HepG2 (cell line): ENCODE results near the gene CALML4. TPM values are rescaled to one million over a fixed set of nuclear protein-coding genes. Genes with fewer than 3 reads are reported as not detected.

ENCODE experiments used
- ARID5B ChIP-seq: IDR thresholded peaks from 2 replicates; pipeline ENCODE4 v1.4.0; 2020; ENCODE audit warnings: mild to moderate bottlenecking, missing genetic modification reagents
- ATF7 ChIP-seq, 2 experiments: fragments of 450-650 bp in 1 of 2; sonication (generic) in 1 of 2; formaldehyde crosslinking in 1 of 2; IDR thresholded peaks; 2 replicates each; pipeline versions ENCODE4 v1.4.0 to v1.6.1; 2016 to 2020; ENCODE audit warnings: antibody characterized with exemption in 1 of 2, mild to moderate bottlenecking in 1 of 2, missing genetic modification reagents in 1 of 2
- CEBPB ChIP-seq: IDR thresholded peaks from 2 replicates; pipeline ENCODE4 v1.6.1; 2011; ENCODE audit warnings: low read depth, low read length, improper control_type of control experiment, borderline replicate concordance
- EED ChIP-seq: sonication (generic); formaldehyde crosslinking; IDR thresholded peaks from 2 replicates; pipeline ENCODE4 v1.5.0; 2020; ENCODE audit warnings: mild to moderate bottlenecking, missing genetic modification reagents
- GTF2F1 ChIP-seq: fragments of 150-350 bp; IDR thresholded peaks from 2 replicates; pipeline ENCODE4 v1.6.1; 2014; ENCODE audit warnings: low read length
- HMG20A ChIP-seq: IDR thresholded peaks from 2 replicates; pipeline ENCODE4 v1.6.1; 2016; ENCODE audit warnings: borderline replicate concordance
- HNF4A ChIP-seq: sonication (generic); formaldehyde crosslinking; IDR thresholded peaks from 2 replicates; pipeline ENCODE4 v1.4.0; 2020; ENCODE audit warnings: missing genetic modification reagents
- JUND ChIP-seq: sonication (generic); formaldehyde crosslinking; IDR thresholded peaks from 2 replicates; pipeline ENCODE4 v1.8.0; 2022; ENCODE audit warnings: mild to moderate bottlenecking, missing genetic modification reagents
- MAF1 ChIP-seq: sonication (generic); formaldehyde crosslinking; IDR thresholded peaks from 2 replicates; pipeline ENCODE4 v1.5.0; 2020; ENCODE audit warnings: missing genetic modification reagents, borderline replicate concordance
- NFE2 ChIP-seq: sonication (generic); formaldehyde crosslinking; IDR thresholded peaks from 2 replicates; pipeline ENCODE4 v1.4.0; 2020; ENCODE audit warnings: missing genetic modification reagents
- POLR2AphosphoS2 ChIP-seq: IDR thresholded peaks from 2 replicates; pipeline ENCODE4 v1.6.1; 2011; ENCODE audit warnings: low read depth, low read length, improper control_type of control experiment
- RARA ChIP-seq: IDR thresholded peaks from 2 replicates; pipeline ENCODE4 v1.6.1; 2016; ENCODE audit warnings: missing genetic modification reagents, missing compliant biosample characterization
- SALL1 ChIP-seq: sonication (generic); formaldehyde crosslinking; IDR thresholded peaks from 2 replicates; pipeline ENCODE4 v1.8.0; 2022; ENCODE audit warnings: mild to moderate bottlenecking, missing genetic modification reagents
- SOX13 ChIP-seq, 3 experiments: fragments of 450-650 bp in 1 of 3; sonication (generic) in 1 of 3; formaldehyde crosslinking in 1 of 3; IDR thresholded peaks in 2 of 3; conservative IDR thresholded peaks in 1 of 3; 2 replicates each; pipeline versions ENCODE4 v1.5.0 to v1.6.1; 2016 to 2020; ENCODE audit warnings: antibody characterized with exemption in 1 of 3, mild to moderate bottlenecking in 1 of 3, missing compliant biosample characterization in 1 of 3, missing genetic modification reagents in 1 of 3, moderate library complexity in 1 of 3
- TEAD3 ChIP-seq: optimal IDR thresholded peaks from 2 replicates; pipeline ENCODE3; 2016; ENCODE audit warnings: borderline replicate concordance
- THAP11 ChIP-seq: IDR thresholded peaks from 2 replicates; pipeline ENCODE4 v1.6.1; 2016; ENCODE audit warnings: missing biosample characterization, missing genetic modification reagents
- ZGPAT ChIP-seq: IDR thresholded peaks from 2 replicates; pipeline ENCODE4 v1.6.1; 2016; ENCODE audit warnings: mild to moderate bottlenecking
- ZMAT3 ChIP-seq: sonication (generic); formaldehyde crosslinking; conservative IDR thresholded peaks from 2 replicates; pipeline ENCODE4 v1.7.0; 2021; ENCODE audit warnings: missing genetic modification reagents
- ZNF10 ChIP-seq: sonication (generic); formaldehyde crosslinking; IDR thresholded peaks from 2 replicates; pipeline ENCODE4 v1.4.0; 2020; ENCODE audit warnings: mild to moderate bottlenecking, low read depth, missing genetic modification reagents, borderline replicate concordance
- ZNF430 ChIP-seq: sonication (generic); formaldehyde crosslinking; IDR thresholded peaks from 2 replicates; pipeline ENCODE4 v1.9.0; 2021; ENCODE audit warnings: mild to moderate bottlenecking, missing genetic modification reagents
- ZNF441 ChIP-seq: sonication (generic); formaldehyde crosslinking; IDR thresholded peaks from 2 replicates; pipeline ENCODE4 v1.7.0; 2021; ENCODE audit warnings: missing genetic modification reagents, borderline replicate concordance
- ZNF569 ChIP-seq: sonication (generic); formaldehyde crosslinking; IDR thresholded peaks from 2 replicates; pipeline ENCODE4 v1.5.0; 2020; ENCODE audit warnings: mild to moderate bottlenecking, missing genetic modification reagents, moderate library complexity, borderline replicate concordance
- ZNF614 ChIP-seq: IDR thresholded peaks from 2 replicates; pipeline ENCODE4 v1.6.1; 2018; ENCODE audit warnings: missing biosample characterization, missing genetic modification reagents, inconsistent platforms, borderline replicate concordance
- ZNF644 ChIP-seq: IDR thresholded peaks from 2 replicates; pipeline ENCODE4 v1.6.1; 2016; ENCODE audit warnings: low read depth
- ZNF746 ChIP-seq: sonication (generic); formaldehyde crosslinking; IDR thresholded peaks from 2 replicates; pipeline ENCODE4 v1.8.0; 2022; ENCODE audit warnings: mild to moderate bottlenecking, missing genetic modification reagents
- polyA plus RNA-seq, 8 experiments: library from polyadenylated mRNA; depleted of rRNA in 3 of 8; stranded (reverse) in 7 of 8; unstranded in 1 of 8; fragments of >200 nt; fragmentation: Illumina TruSeq in 4 of 8; extraction: Trizol in 4 of 8; gene quantifications; 2 replicates each; pipeline versions ENCODE4 v1.2.1 to v1.2.3, GENCODE V29; 2011 to 2016; ENCODE audit warnings: low read depth in 4 of 8, missing spikeins in 1 of 8, mixed read lengths in 1 of 8; ENCODE audit not compliant: insufficient read depth in 1 of 8
- total RNA-seq, 5 experiments: library from RNA; depleted of rRNA; stranded (reverse); fragments of >200 nt; fragmentation: Illumina TruSeq; extraction: Trizol; gene quantifications; 2 replicates each; pipeline ENCODE4 v1.2.3, GENCODE V29; 2016; ENCODE audit warnings: low read depth in 1 of 5

The CALML4 gene
- total and polyA plus RNA-seq, 2 of the 13 experiments (the other 11 are each of a cell fraction or from before 2014, with no cell fraction given) = 3.6 to 8.7 TPM

GRCh38 chr15:68232449-68232848 lies 27.3 kb upstream of the CALML4 start (continued):
- TF ChIP-seq SOX13 (IDR thresholded peaks at IDR 0.05) = no peak
- TF ChIP-seq SOX13 (CRISPR knock-in tag; conservative IDR thresholded peaks at IDR 0.05 in 1 of 2, IDR thresholded peaks at IDR 0.05 in 1 of 2) = 0 out of 4 replicates have a peak, but pooled peaks of 1 of the 2 experiments have one; percentile 14
- TF ChIP-seq HMG20A (CRISPR knock-in tag) = peak; percentile 49; the same call in 1 of the 2 replicates
- peak; percentile 66 for TF ChIP-seq RARA (CRISPR knock-in tag)
- TF ChIP-seq TEAD3 = peak; percentile 51
- TF ChIP-seq GTF2F1 = no peak
- TF ChIP-seq CEBPB = no peak
- no peak for TF ChIP-seq EED
- TF ChIP-seq ARID5B (CRISPR knock-in tag) = peak; percentile 39; the same call in 1 of the 2 replicates
- TF ChIP-seq ZNF644 (CRISPR knock-in tag) = peak; percentile 75; the same call in 1 of the 2 replicates
- peak; percentile 35; the same call in 1 of the 2 replicates for TF ChIP-seq ZNF441 (CRISPR knock-in tag)
- no peak for TF ChIP-seq NFE2 (CRISPR knock-in tag)
- TF ChIP-seq ZGPAT (CRISPR knock-in tag) = 0 out of 2 replicates have a peak, but pooled peaks have one; percentile 22
- no peak for TF ChIP-seq MAF1
- no peak for TF ChIP-seq ZNF746 (CRISPR knock-in tag)
- TF ChIP-seq HNF4A (CRISPR knock-in tag) = peak; percentile 85
- peak; percentile 39; the same call in 1 of the 2 replicates for TF ChIP-seq ZNF614 (CRISPR knock-in tag)
- peak; percentile 51; the same call in 1 of the 2 replicates for TF ChIP-seq SALL1 (CRISPR knock-in tag)
- no peak for TF ChIP-seq POLR2AphosphoS2
- no peak for TF ChIP-seq ZNF10
- peak; percentile 11; the same call in 1 of the 2 replicates for TF ChIP-seq THAP11
- no peak for TF ChIP-seq ZNF569
- TF ChIP-seq ZNF430 (CRISPR knock-in tag) = no peak
- TF ChIP-seq JUND (CRISPR knock-in tag) = no peak
- no peak for TF ChIP-seq ZMAT3
- TF ChIP-seq ATF7 (IDR thresholded peaks at IDR 0.05) = no peak
- TF ChIP-seq ATF7 (CRISPR knock-in tag; IDR thresholded peaks at IDR 0.05) = no peak
